Endothelial cell of hepatic sinusoid (primary cell): ENCODE measurements around the gene ALDH1A1.

ENCODE experiments used
- in situ Hi-C: cut with HindIII; loops from 2 replicates; pipeline ENCODE4 v1.10.0; 2017; ENCODE audit warnings: low sequenced_read_pairs

ALDH1A1 gene

GRCh38 chr9:72952914-72953313, at the start of gene ALDH1A1:
TSS of gene ALDH1A1 (minus strand) at chr9:72953053. CDS start at chr9:72953000, 53 bp downstream.
- in situ Hi-C loops = no loop called here

- in situ Hi-C loops = no loop called here
These were observed 49.0 kb upstream of the ALDH1A1 start for GRCh38 chr9:73001860-73002259.

- in situ Hi-C loops = loop anchor here (5.0 kb wide), 1 partner anchor 41 kb away; no protein-coding TSS in a partner anchor
These were observed 45.5 kb upstream of the ALDH1A1 start for GRCh38 chr9:72998363-72998762.

- in situ Hi-C loops = loop anchor here (5.0 kb wide), 1 partner anchor 40 kb away; no protein-coding TSS in a partner anchor
These were observed 44.6 kb upstream of the ALDH1A1 start for GRCh38 chr9:72997387-72997995.

- in situ Hi-C loops = loop anchor here (5.0 kb wide), 1 partner anchor 39 kb away; no protein-coding TSS in a partner anchor
These were observed 43.9 kb upstream of the ALDH1A1 start for GRCh38 chr9:72996684-72997314.

- in situ Hi-C loops = loop anchor here (5.0 kb wide), 1 partner anchor 39 kb away; no protein-coding TSS in a partner anchor
These were observed 43.3 kb upstream of the ALDH1A1 start for GRCh38 chr9:72996114-72996513.

GRCh38 chr9:72995131-72996024, 42.5 kb upstream of the ALDH1A1 start:
- in situ Hi-C loops = loop anchor here (5.0 kb wide), 1 partner anchor 38 kb away; no protein-coding TSS in a partner anchor

- in situ Hi-C loops = no loop called here
These were observed 38.9 kb upstream of the ALDH1A1 start for GRCh38 chr9:72991772-72992171.

- in situ Hi-C loops = no loop called here
These were observed 37.7 kb upstream of the ALDH1A1 start for GRCh38 chr9:72990397-72991182.

- in situ Hi-C loops = no loop called here
These were observed 33.8 kb upstream of the ALDH1A1 start for GRCh38 chr9:72986522-72987116.

- in situ Hi-C loops = no loop called here
These were observed 32.9 kb upstream of the ALDH1A1 start for GRCh38 chr9:72985746-72986145.

- in situ Hi-C loops = no loop called here
These were observed 32.1 kb upstream of the ALDH1A1 start for GRCh38 chr9:72984991-72985390.

- in situ Hi-C loops = no loop called here
These were observed 31.5 kb upstream of the ALDH1A1 start for GRCh38 chr9:72984226-72984947.

- in situ Hi-C loops = no loop called here
These were observed 30.8 kb upstream of the ALDH1A1 start for GRCh38 chr9:72983512-72984225.

- in situ Hi-C loops = no loop called here
These were observed 30.2 kb upstream of the ALDH1A1 start for GRCh38 chr9:72983056-72983455.

- in situ Hi-C loops = no loop called here
These were observed 29.4 kb upstream of the ALDH1A1 start for GRCh38 chr9:72982146-72982799.

- in situ Hi-C loops = no loop called here
These were observed 28.6 kb upstream of the ALDH1A1 start for GRCh38 chr9:72981433-72981832.

- in situ Hi-C loops = no loop called here
These were observed 27.9 kb upstream of the ALDH1A1 start for GRCh38 chr9:72980600-72981265.
